Measurements from ENCODE around the gene LRP2BP. TPM values are rescaled to one million over a fixed set of nuclear protein-coding genes. Genes with fewer than 3 reads are reported as not detected.

LRP2BP gene
- total and polyA plus RNA-seq, 2 of the 13 experiments (the other 11 are each of a cell fraction or from before 2014, with no cell fraction given): 0.22 to 0.29 TPM

DNA sequence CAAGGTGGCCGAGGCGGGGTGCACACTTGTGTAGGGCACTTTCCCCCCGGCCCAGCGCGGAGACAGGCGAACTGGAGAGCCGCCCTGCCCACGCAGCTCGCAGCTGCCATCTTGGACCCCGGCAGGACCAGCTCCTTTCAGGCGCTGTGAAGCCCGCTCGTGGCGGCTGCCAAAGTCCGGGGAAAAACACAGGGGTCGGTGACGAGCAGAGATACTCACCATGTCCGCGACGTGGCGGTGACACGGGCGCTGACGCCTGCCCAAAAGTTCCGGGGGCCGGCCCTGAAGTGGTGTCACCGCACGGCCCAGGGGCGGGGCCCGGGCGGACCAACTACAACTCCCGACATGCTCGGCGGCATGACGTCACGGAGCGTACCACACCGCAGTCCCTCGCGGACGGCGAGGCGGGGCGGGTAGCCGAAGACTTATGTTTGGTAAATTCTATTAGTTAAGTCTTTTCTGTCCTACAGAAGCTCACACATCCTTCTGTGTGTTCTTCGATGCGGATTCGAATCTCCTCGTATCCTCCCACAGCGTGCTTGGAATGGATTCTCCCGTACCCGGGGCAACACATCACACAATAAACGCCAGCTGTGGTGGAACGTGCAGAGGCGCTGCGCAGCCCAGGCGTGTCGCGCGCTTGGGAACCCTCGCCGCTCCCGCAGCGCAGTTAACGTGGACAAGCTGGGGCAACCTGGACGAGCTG is 30.1 kb upstream of the LRP2BP start, which contains the start of gene UFSP2 (continued):
- TF ChIP-seq ZNF891 (CRISPR knock-in tag; IDR thresholded peaks at IDR 0.05) (peak; percentile 75), REL (CRISPR knock-in tag; conservative IDR thresholded peaks at IDR 0.05) (0 out of 2 replicates have a peak, but pooled peaks have one; percentile 62), PHF21A (CRISPR knock-in tag; IDR thresholded peaks at IDR 0.05) (peak; percentile 49; the same call in 1 of the 2 replicates), SAP130 (CRISPR knock-in tag; IDR thresholded peaks at IDR 0.05; ENCODE audit: low read depth) (peak; percentile 96), ZNF484 (CRISPR knock-in tag; IDR thresholded peaks at IDR 0.05; ENCODE audit: borderline replicate concordance, low read depth) (0 out of 2 replicates have a peak, but pooled peaks have one; percentile 85), FOXO1 (CRISPR knock-in tag; IDR thresholded peaks at IDR 0.05) (peak; percentile 47; the same call in 1 of the 2 replicates), ZNF256 (CRISPR knock-in tag; conservative IDR thresholded peaks at IDR 0.05) (0 out of 2 replicates have a peak, but pooled peaks have one; percentile 24), CCAR2 (optimal IDR thresholded peaks at IDR 0.05; ENCODE audit: low read depth, low read length) (no peak), HDAC1 (CRISPR knock-in tag; IDR thresholded peaks at IDR 0.05) (peak; percentile 92), ADNP (CRISPR knock-in tag; IDR thresholded peaks at IDR 0.05) (no peak), ZFP36L1 (CRISPR knock-in tag; IDR thresholded peaks at IDR 0.05) (no peak), ZMYM4 (CRISPR knock-in tag; IDR thresholded peaks at IDR 0.05) (peak; percentile 63; the same call in 1 of the 2 replicates), ZBTB3 (CRISPR knock-in tag; IDR thresholded peaks at IDR 0.05; ENCODE audit: borderline replicate concordance, low read depth) (peak; percentile 44; the same call in 1 of the 2 replicates), SMAD9 (CRISPR knock-in tag; IDR thresholded peaks at IDR 0.05) (peak; percentile 88; the same call in 1 of the 2 replicates), ELF1 (CRISPR knock-in tag; IDR thresholded peaks at IDR 0.05) (peak; percentile 48; the same call in 1 of the 2 replicates), ZMYM2 (CRISPR knock-in tag; IDR thresholded peaks at IDR 0.05) (no peak), ATF7-NPFF (CRISPR knock-in tag; IDR thresholded peaks at IDR 0.05; ENCODE audit: low read depth) (peak; percentile 22; the same call in 1 of the 2 replicates), ATF7 (IDR thresholded peaks at IDR 0.05) (peak; percentile 98), ATF7 (CRISPR knock-in tag; IDR thresholded peaks at IDR 0.05) (peak; percentile 94), GATAD2A (CRISPR knock-in tag; IDR thresholded peaks at IDR 0.05) (peak; percentile 43), CCDC6 (CRISPR knock-in tag; IDR thresholded peaks at IDR 0.05) (peak; percentile 52; the same call in 1 of the 2 replicates), SOX5 (CRISPR knock-in tag; IDR thresholded peaks at IDR 0.05; ENCODE audit: borderline replicate concordance) (peak; percentile 50), POLR2G (IDR thresholded peaks at IDR 0.05; ENCODE audit: low read depth, low read length) (peak; percentile 63), SIX4 (CRISPR knock-in tag; IDR thresholded peaks at IDR 0.05) (peak; percentile 24; the same call in 1 of the 2 replicates)
- TF ChIP-seq, protein P1, sequence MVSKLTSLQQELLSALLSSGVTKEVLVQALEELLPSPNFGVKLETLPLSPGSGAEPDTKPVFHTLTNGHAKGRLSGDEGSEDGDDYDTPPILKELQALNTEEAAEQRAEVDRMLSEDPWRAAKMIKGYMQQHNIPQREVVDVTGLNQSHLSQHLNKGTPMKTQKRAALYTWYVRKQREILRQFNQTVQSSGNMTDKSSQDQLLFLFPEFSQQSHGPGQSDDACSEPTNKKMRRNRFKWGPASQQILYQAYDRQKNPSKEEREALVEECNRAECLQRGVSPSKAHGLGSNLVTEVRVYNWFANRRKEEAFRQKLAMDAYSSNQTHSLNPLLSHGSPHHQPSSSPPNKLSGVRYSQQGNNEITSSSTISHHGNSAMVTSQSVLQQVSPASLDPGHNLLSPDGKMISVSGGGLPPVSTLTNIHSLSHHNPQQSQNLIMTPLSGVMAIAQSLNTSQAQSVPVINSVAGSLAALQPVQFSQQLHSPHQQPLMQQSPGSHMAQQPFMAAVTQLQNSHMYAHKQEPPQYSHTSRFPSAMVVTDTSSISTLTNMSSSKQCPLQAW (CRISPR knock-in tag; IDR thresholded peaks at IDR 0.05): peak; percentile 84
- TF ChIP-seq, protein P2, sequence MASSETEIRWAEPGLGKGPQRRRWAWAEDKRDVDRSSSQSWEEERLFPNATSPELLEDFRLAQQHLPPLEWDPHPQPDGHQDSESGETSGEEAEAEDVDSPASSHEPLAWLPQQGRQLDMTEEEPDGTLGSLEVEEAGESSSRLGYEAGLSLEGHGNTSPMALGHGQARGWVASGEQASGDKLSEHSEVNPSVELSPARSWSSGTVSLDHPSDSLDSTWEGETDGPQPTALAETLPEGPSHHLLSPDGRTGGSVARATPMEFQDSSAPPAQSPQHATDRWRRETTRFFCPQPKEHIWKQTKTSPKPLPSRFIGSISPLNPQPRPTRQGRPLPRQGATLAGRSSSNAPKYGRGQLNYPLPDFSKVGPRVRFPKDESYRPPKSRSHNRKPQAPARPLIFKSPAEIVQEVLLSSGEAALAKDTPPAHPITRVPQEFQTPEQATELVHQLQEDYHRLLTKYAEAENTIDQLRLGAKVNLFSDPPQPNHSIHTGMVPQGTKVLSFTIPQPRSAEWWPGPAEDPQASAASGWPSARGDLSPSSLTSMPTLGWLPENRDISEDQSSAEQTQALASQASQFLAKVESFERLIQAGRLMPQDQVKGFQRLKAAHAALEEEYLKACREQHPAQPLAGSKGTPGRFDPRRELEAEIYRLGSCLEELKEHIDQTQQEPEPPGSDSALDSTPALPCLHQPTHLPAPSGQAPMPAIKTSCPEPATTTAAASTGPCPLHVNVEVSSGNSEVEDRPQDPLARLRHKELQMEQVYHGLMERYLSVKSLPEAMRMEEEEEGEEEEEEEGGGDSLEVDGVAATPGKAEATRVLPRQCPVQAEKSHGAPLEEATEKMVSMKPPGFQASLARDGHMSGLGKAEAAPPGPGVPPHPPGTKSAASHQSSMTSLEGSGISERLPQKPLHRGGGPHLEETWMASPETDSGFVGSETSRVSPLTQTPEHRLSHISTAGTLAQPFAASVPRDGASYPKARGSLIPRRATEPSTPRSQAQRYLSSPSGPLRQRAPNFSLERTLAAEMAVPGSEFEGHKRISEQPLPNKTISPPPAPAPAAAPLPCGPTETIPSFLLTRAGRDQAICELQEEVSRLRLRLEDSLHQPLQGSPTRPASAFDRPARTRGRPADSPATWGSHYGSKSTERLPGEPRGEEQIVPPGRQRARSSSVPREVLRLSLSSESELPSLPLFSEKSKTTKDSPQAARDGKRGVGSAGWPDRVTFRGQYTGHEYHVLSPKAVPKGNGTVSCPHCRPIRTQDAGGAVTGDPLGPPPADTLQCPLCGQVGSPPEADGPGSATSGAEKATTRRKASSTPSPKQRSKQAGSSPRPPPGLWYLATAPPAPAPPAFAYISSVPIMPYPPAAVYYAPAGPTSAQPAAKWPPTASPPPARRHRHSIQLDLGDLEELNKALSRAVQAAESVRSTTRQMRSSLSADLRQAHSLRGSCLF (CRISPR knock-in tag; IDR thresholded peaks at IDR 0.05; ENCODE audit: borderline replicate concordance): no peak; the same call in 1 of the 2 replicates

Data from HepG2 (cell line).